K562 (cell line): ENCODE measurements around the gene OR9Q1. TPM values are rescaled to one million over a fixed set of nuclear protein-coding genes. Genes with fewer than 3 reads are reported as not detected.
A peak's percentile ranks its signal among the peaks of the same experiment; 100 is the strongest.

ENCODE experiments used
- ATAC-seq: fragments of 200-7000 bp; cut with Tn5 transposase; 3 replicates; pipeline ENCODE4 v1.9.1; 2020; ENCODE audit warnings: moderate library complexity
- BruUV-seq: library from RNA; stranded (reverse); fragments of 400-500 nt; replicated peaks from 2 replicates; lab custom pipeline; 2021; lab: Mats Ljungman, UMichigan
- CTCF ChIA-PET: fragments of 300-600 bp; formaldehyde crosslinking; extraction: SDS; loops from one replicate; lab custom pipeline; 2021; ENCODE audit warnings: low intra/inter-chr PET ratio; lab: Yijun Ruan, JAX
- POLR2A ChIA-PET: fragments of 300-600, 350-650 bp; sonication (Branson Sonifier 250); formaldehyde crosslinking; extraction: SDS; loops from one replicate; lab custom pipeline; 2021; ENCODE audit warnings: antibody characterized with exemption, inconsistent platforms; lab: Yijun Ruan, JAX
- DNase-seq, 4 experiments: peaks; one replicate each; pipeline versions ENCODE4 v3.0.0 to v3.0.0-alpha.2; 2011 to 2018; ENCODE audit warnings: low spot score in 3 of 4, mixed read lengths in 3 of 4; ENCODE audit errors: extremely low read depth in 1 of 4
- FAIRE-seq: peaks from 2 replicates; lab custom pipeline; 2011; peaks lifted over from hg19 to GRCh38; lab: Jason Lieb, UNC
- H2AFZ ChIP-seq: 2 replicates; pipeline ENCODE4 v1.6.0; 2011; ENCODE audit warnings: low read depth, low read length, control low read depth, inconsistent platforms
- H3K27ac ChIP-seq: fragments of 200-600 bp; 3 replicates; pipeline ENCODE4 v1.8.0; 2011; ENCODE audit warnings: low read depth, mild to moderate bottlenecking, control low read depth, inconsistent platforms, low read length, moderate library complexity, mixed read lengths; ENCODE audit errors: extremely low read depth
- H3K27me3 ChIP-seq, 2 experiments: fragments of 300-600 bp in 1 of 2; 2 replicates in 1 of 2; 3 replicates in 1 of 2; pipeline versions ENCODE4 v1.6.0 to v1.8.0; 2011; ENCODE audit warnings: inconsistent platforms in 2 of 2, low read length in 2 of 2, mild to moderate bottlenecking in 1 of 2, mixed read lengths in 1 of 2, moderate library complexity in 1 of 2; ENCODE audit not compliant: control insufficient read depth in 2 of 2, insufficient read depth in 2 of 2
- H3K36me3 ChIP-seq: fragments of 300-600 bp; 3 replicates; pipeline ENCODE4 v1.8.0; 2011; ENCODE audit warnings: mild to moderate bottlenecking, low read length, inconsistent platforms; ENCODE audit not compliant: control insufficient read depth, insufficient read depth
- H3K4me1 ChIP-seq, 2 experiments: fragments of 200-600 bp in 1 of 2; replicated peaks in 1 of 2; 2 replicates in 1 of 2; 3 replicates in 1 of 2; pipeline versions ENCODE4 v1.5.1 to v1.8.0; 2011; ENCODE audit warnings: inconsistent platforms in 2 of 2, low read length in 2 of 2, mild to moderate bottlenecking in 1 of 2, mixed read lengths in 1 of 2, moderate library complexity in 1 of 2; ENCODE audit not compliant: control insufficient read depth in 2 of 2, insufficient read depth in 2 of 2
- H3K4me2 ChIP-seq: 2 replicates; pipeline ENCODE4 v1.6.1; 2011; ENCODE audit warnings: low read length, control low read depth, inconsistent platforms, mixed read lengths; ENCODE audit not compliant: insufficient read depth
- H3K4me3 ChIP-seq: fragments of 200-600 bp; sonication (generic), shearing (Covaris generic); 2 replicates; pipeline ENCODE4 v1.5.1; 2016; ENCODE audit warnings: control low read depth, inconsistent platforms
- H3K79me2 ChIP-seq: fragments of 200-600 bp; 3 replicates; pipeline ENCODE4 v1.8.0; 2011; ENCODE audit warnings: low read length, inconsistent platforms; ENCODE audit not compliant: control insufficient read depth, insufficient read depth
- H3K9ac ChIP-seq, 2 experiments: 2 replicates each; pipeline versions ENCODE4 v1.6.0 to v1.6.1; 2011; ENCODE audit warnings: low read depth in 2 of 2, low read length in 2 of 2, control low read depth in 1 of 2, inconsistent platforms in 1 of 2, mild to moderate bottlenecking in 1 of 2, mixed read lengths in 1 of 2; ENCODE audit not compliant: insufficient read depth in 1 of 2
- H3K9me1 ChIP-seq: one replicate; pipeline ENCODE4 v1.6.0; 2011; ENCODE audit warnings: inconsistent platforms, mild to moderate bottlenecking, low read length, moderate library complexity; ENCODE audit not compliant: control insufficient read depth, insufficient read depth
- H3K9me3 ChIP-seq: replicated peaks from 2 replicates; pipeline ENCODE4 v1.5.1; 2011; ENCODE audit warnings: low read depth, low read length, inconsistent platforms; ENCODE audit not compliant: control insufficient read depth, insufficient read depth
- H4K20me1 ChIP-seq: replicated peaks from 2 replicates; pipeline ENCODE4 v1.6.1; 2011; ENCODE audit warnings: low read length, inconsistent platforms, mixed read lengths; ENCODE audit not compliant: control insufficient read depth, insufficient read depth
- ARID1B ChIP-seq: fragments of 450-650 bp; IDR thresholded peaks from 2 replicates; pipeline ENCODE4 v1.6.1; 2016; ENCODE audit warnings: antibody characterized with exemption, mild to moderate bottlenecking, inconsistent platforms
- E2F8 ChIP-seq: fragments of 450-650 bp; IDR thresholded peaks from 2 replicates; pipeline ENCODE4 v1.7.1; 2018; ENCODE audit warnings: mild to moderate bottlenecking, low read depth; ENCODE audit not compliant: partially characterized antibody
- ELF2 ChIP-seq: fragments of 250-450 bp; sonication (Bioruptor Pico); IDR thresholded peaks from 2 replicates; pipeline ENCODE4 v1.5.0; 2021; ENCODE audit warnings: mild to moderate bottlenecking
- GATAD2A ChIP-seq: fragments of 450-650 bp; IDR thresholded peaks from 2 replicates; pipeline ENCODE4 v1.6.1; 2017
- HOXB6 ChIP-seq: fragments of 250-450 bp; sonication (Bioruptor Pico); IDR thresholded peaks from 2 replicates; pipeline ENCODE4 v1.5.1; 2022; ENCODE audit warnings: mild to moderate bottlenecking, borderline replicate concordance
- KDM4B ChIP-seq, 2 experiments: fragments of 450-650 bp in 1 of 2; sonication (generic) in 1 of 2; IDR thresholded peaks; 2 replicates each; pipeline ENCODE4 v1.6.1; 2016 to 2017; ENCODE audit warnings: borderline replicate concordance in 2 of 2, antibody characterized with exemption in 1 of 2, low read depth in 1 of 2, mild to moderate bottlenecking in 1 of 2
- MAFG ChIP-seq: fragments of 450-650 bp; conservative IDR thresholded peaks from 2 replicates; pipeline ENCODE4 v1.6.1; 2016; ENCODE audit warnings: missing genetic modification characterization, missing compliant biosample characterization
- NFE2 ChIP-seq: IDR thresholded peaks from 2 replicates; pipeline ENCODE4 v1.6.1; 2014; ENCODE audit warnings: antibody characterized with exemption, low read depth
- NR2F6 ChIP-seq: fragments of 450-650 bp; formaldehyde crosslinking; IDR thresholded peaks from 2 replicates; pipeline ENCODE4 v1.4.0; 2020; ENCODE audit warnings: mild to moderate bottlenecking
- PHB2 ChIP-seq: fragments of 450-650 bp; IDR thresholded peaks from 2 replicates; pipeline ENCODE4 v1.6.1; 2017; ENCODE audit warnings: low read depth
- PYGO2 ChIP-seq: fragments of 450-650 bp; IDR thresholded peaks from 2 replicates; pipeline ENCODE4 v1.6.1; 2016; ENCODE audit warnings: mild to moderate bottlenecking, missing genetic modification characterization, moderate library complexity, missing compliant biosample characterization
- ZBTB17 ChIP-seq: fragments of 450-650 bp; formaldehyde crosslinking; IDR thresholded peaks from 2 replicates; pipeline ENCODE4 v1.4.0; 2020; ENCODE audit warnings: mild to moderate bottlenecking
- ZNF165 ChIP-seq: fragments of 250-450 bp; sonication (Bioruptor Pico); IDR thresholded peaks from 2 replicates; pipeline ENCODE4 v1.4.0; 2020; ENCODE audit warnings: borderline replicate concordance
- ZNF316 ChIP-seq: fragments of 450-650 bp; IDR thresholded peaks from 2 replicates; pipeline ENCODE4 v1.6.1; 2016
- ZNF384 ChIP-seq: IDR thresholded peaks from 2 replicates; pipeline ENCODE4 v1.6.1; 2012; ENCODE audit warnings: low read depth, low read length, improper control_type of control experiment
- WGBS: fragments of 100-300 bp; shearing (Covaris generic); methylation state at CpG from one replicate; pipeline ENCODE4 v1.1.6; 2016; ENCODE audit warnings: low coverage, mixed read lengths; ENCODE audit not compliant: insufficient coverage; ENCODE audit errors: missing lambda C conversion rate; 5-methylcytosine and 5-hydroxymethylcytosine counted together
- in situ Hi-C: fragments of 300-500 bp; cut with MboI; formaldehyde crosslinking; loops from 4 replicates; pipeline ENCODE4 v1.15.0; 2018; ENCODE audit warnings: inconsistent platforms, mixed read lengths
- intact Hi-C: fragments of 100-400 bp; cut with micrococcal nuclease; formaldehyde crosslinking; loops from 2 replicates; pipeline ENCODE4 v1.14.2; 2022
- polyA plus RNA-seq, 8 experiments: library from polyadenylated mRNA; depleted of rRNA in 4 of 8; stranded (reverse) in 5 of 8; unstranded in 3 of 8; fragments of >200 nt; fragmentation: Nextera tagmentation in 2 of 8; fragmentation: Illumina TruSeq in 1 of 8; extraction: Ambion mirVana in 2 of 8; extraction: Trizol in 1 of 8; gene quantifications; 2 replicates each; pipeline versions ENCODE4 v1.2.1 to v1.2.3, GENCODE V29; 2011 to 2014; ENCODE audit warnings: inconsistent platforms in 1 of 8, missing spikeins in 1 of 8
- total RNA-seq, 7 experiments: library from RNA; depleted of rRNA in 6 of 7; stranded (reverse); fragments of >200 nt in 6 of 7; fragmentation: Illumina TruSeq in 2 of 7; extraction: Trizol in 2 of 7; gene quantifications; 2 replicates each; pipeline versions ENCODE4 v1.2.1 to v1.2.3, GENCODE V29; 2011 to 2021; ENCODE audit warnings: low replicate concordance in 1 of 7
- TF ChIP-seq, protein P1 (sequence below): fragments of 250-450 bp; sonication (Bioruptor Pico); IDR thresholded peaks from 2 replicates; pipeline ENCODE4 v1.8.0; 2022; ENCODE audit warnings: inconsistent platforms, mild to moderate bottlenecking, moderate library complexity, borderline replicate concordance
- TF ChIP-seq, protein P2 (sequence below): fragments of 250-450 bp; sonication (Bioruptor Pico); IDR thresholded peaks from 2 replicates; pipeline ENCODE4 v1.5.0; 2022; ENCODE audit warnings: mild to moderate bottlenecking

OR9Q1 gene
- total and polyA plus RNA-seq, 9 of the 15 experiments (the other 6 are each of a cell fraction or from before 2014, with no cell fraction given) = not detected

- ATAC-seq (no peak), FAIRE-seq (no peak), DNase-seq (no peak)
- H3K27ac ChIP-seq = no peak overlapping the region
- H3K9me1 ChIP-seq = no peaks in the 10 kb centered on the region
- H3K4me1 ChIP-seq = no peaks in the 10 kb centered on the region
- no TSS peak for BruUV-seq
- ChIA-PET POLR2A (no interaction called here), CTCF (no interaction called here)
- in situ Hi-C loops = no loop called here
- no peak overlapping the region for H2AFZ ChIP-seq
- no peak overlapping the region for H3K4me2 ChIP-seq
- H4K20me1 ChIP-seq = no peaks in the 10 kb centered on the region
- intact Hi-C loops = no loop called here
- H3K4me3 ChIP-seq = no peak overlapping the region
- no peak overlapping the region for H3K9ac ChIP-seq
- WGBS = 6% methylated on average over 2 of the region's 2 CpGs
- H3K27me3 ChIP-seq = no peaks in the 10 kb centered on the region
- H3K9me3 ChIP-seq = no peaks in the 10 kb centered on the region; the same call in 1 of the 2 replicates
- H3K79me2 ChIP-seq = no peaks in the 10 kb centered on the region
- no peaks in the 10 kb centered on the region for H3K36me3 ChIP-seq
- TF ChIP-seq GATAD2A = no peak
- TF ChIP-seq MAFG (tag) = peak; percentile 55; the same call in 1 of the 2 replicates
- no peak for TF ChIP-seq ZBTB17
- no peak for TF ChIP-seq HOXB6 (CRISPR knock-in tag)
- TF ChIP-seq PYGO2 = no peak
- no peak for TF ChIP-seq NR2F6 (CRISPR knock-in tag)
- TF ChIP-seq E2F8 = no peak
- TF ChIP-seq KDM4B (IDR thresholded peaks at IDR 0.05; ENCODE audit: borderline replicate concordance in 2 of 2, low read depth in 1 of 2) = no peak
- TF ChIP-seq ARID1B = no peak
- TF ChIP-seq ZNF165 (CRISPR knock-in tag) = no peak
- TF ChIP-seq, protein P1, sequence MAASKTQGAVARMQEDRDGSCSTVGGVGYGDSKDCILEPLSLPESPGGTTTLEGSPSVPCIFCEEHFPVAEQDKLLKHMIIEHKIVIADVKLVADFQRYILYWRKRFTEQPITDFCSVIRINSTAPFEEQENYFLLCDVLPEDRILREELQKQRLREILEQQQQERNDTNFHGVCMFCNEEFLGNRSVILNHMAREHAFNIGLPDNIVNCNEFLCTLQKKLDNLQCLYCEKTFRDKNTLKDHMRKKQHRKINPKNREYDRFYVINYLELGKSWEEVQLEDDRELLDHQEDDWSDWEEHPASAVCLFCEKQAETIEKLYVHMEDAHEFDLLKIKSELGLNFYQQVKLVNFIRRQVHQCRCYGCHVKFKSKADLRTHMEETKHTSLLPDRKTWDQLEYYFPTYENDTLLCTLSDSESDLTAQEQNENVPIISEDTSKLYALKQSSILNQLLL (CRISPR knock-in tag) = no peak
- TF ChIP-seq ZNF384 = no peak
- TF ChIP-seq, protein P2, sequence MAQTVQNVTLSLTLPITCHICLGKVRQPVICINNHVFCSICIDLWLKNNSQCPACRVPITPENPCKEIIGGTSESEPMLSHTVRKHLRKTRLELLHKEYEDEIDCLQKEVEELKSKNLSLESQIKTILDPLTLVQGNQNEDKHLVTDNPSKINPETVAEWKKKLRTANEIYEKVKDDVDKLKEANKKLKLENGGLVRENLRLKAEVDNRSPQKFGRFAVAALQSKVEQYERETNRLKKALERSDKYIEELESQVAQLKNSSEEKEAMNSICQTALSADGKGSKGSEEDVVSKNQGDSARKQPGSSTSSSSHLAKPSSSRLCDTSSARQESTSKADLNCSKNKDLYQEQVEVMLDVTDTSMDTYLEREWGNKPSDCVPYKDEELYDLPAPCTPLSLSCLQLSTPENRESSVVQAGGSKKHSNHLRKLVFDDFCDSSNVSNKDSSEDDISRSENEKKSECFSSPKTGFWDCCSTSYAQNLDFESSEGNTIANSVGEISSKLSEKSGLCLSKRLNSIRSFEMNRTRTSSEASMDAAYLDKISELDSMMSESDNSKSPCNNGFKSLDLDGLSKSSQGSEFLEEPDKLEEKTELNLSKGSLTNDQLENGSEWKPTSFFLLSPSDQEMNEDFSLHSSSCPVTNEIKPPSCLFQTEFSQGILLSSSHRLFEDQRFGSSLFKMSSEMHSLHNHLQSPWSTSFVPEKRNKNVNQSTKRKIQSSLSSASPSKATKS (CRISPR knock-in tag) = no peak
- TF ChIP-seq ELF2 (CRISPR knock-in tag) = no peak
- TF ChIP-seq NFE2 = no peak
- no peak for TF ChIP-seq PHB2
- TF ChIP-seq ZNF316 = peak; percentile 48; the same call in 1 of the 2 replicates
Measured at GRCh38 chr11:58195939-58196338, 172.3 kb downstream of the OR9Q1 start.
